ENCODE data around the gene ZIC1. TPM values are rescaled to one million over a fixed set of nuclear protein-coding genes. Genes with fewer than 3 reads are reported as not detected.

The ZIC1 gene
- total RNA-seq, 4 donors from 2014 or later: not detected

GRCh38 chr3:147364771-147365170, 44.4 kb upstream of the ZIC1 start:
- no peak for DNase-seq (ENCODE audit: low spot score in 2 of 2)
- Histone ChIP-seq H3K4me3 (no peak overlapping the region), H3K27ac (no peak overlapping the region), H3K36me3 (no peaks in the 10 kb centered on the region), H3K4me1 (peaks cover 0 to 8% (median 0%) of the 10 kb centered on the region in 4 donors), H3K9me3 (no peaks in the 10 kb centered on the region), H3K27me3 (peaks cover 0 to 99% of the 10 kb centered on the region in 2 donors)
- WGBS, 2 donors: 48 to 50% methylated on average over 1 of the region's 1 CpG
- TF ChIP-seq POLR2A (IDR thresholded peaks at IDR 0.05) (no peak), EP300 (IDR thresholded peaks at IDR 0.05) (no peak)

GRCh38 chr3:147365196-147366115, 43.7 kb upstream of the ZIC1 start:
- TF ChIP-seq POLR2A (IDR thresholded peaks at IDR 0.05) (no peak), EP300 (IDR thresholded peaks at IDR 0.05) (no peak), CTCF (IDR thresholded peaks at IDR 0.05) (no peak)
- H3K27me3 ChIP-seq: peaks cover 0 to 99% of the 10 kb centered on the region in 2 donors
- H3K27ac ChIP-seq: no peak overlapping the region
- DNase-seq (ENCODE audit: low spot score in 2 of 2): no peak
- H3K9me3 ChIP-seq: no peaks in the 10 kb centered on the region
- WGBS, 2 donors: 68 to 69% methylated on average over 6 of the region's 6 CpGs
- no peak overlapping the region for H3K4me3 ChIP-seq
- H3K36me3 ChIP-seq: no peaks in the 10 kb centered on the region
- H3K4me1 ChIP-seq: peaks cover 0 to 14% (median 2%) of the 10 kb centered on the region in 4 donors

GRCh38 chr3:147367676-147368075, 41.5 kb upstream of the ZIC1 start:
- no peak for DNase-seq (ENCODE audit: low spot score in 2 of 2)
- Histone ChIP-seq H3K27me3 (peaks cover 0 to 99% of the 10 kb centered on the region in 2 donors), H3K27ac (no peak overlapping the region), H3K4me3 (no peak overlapping the region), H3K9me3 (no peaks in the 10 kb centered on the region), H3K36me3 (no peaks in the 10 kb centered on the region), H3K4me1 (peaks cover 0 to 9% (median 3%) of the 10 kb centered on the region in 4 donors)
- WGBS, 2 donors: 14 to 25% methylated on average over 1 of the region's 1 CpG
- no peak for TF ChIP-seq POLR2A (IDR thresholded peaks at IDR 0.05)
- TF ChIP-seq EP300 (IDR thresholded peaks at IDR 0.05): no peak

- Histone ChIP-seq H3K4me3 (no peak overlapping the region), H3K4me1 (peaks cover 0 to 9% (median 3%) of the 10 kb centered on the region in 4 donors), H3K36me3 (no peaks in the 10 kb centered on the region), H3K27me3 (peaks cover 0 to 99% of the 10 kb centered on the region in 2 donors), H3K9me3 (no peaks in the 10 kb centered on the region), H3K27ac (no peak overlapping the region)
- TF ChIP-seq EP300 (IDR thresholded peaks at IDR 0.05) (no peak), CTCF (IDR thresholded peaks at IDR 0.05) (no peak), POLR2A (IDR thresholded peaks at IDR 0.05) (no peak)
- DNase-seq (ENCODE audit: low spot score in 2 of 2): no peak
- WGBS, 2 donors: 8 to 18% methylated on average over 2 of the region's 2 CpGs
Observed at GRCh38 chr3:147368151-147368550, 41.0 kb upstream of the ZIC1 start.

GRCh38 chr3:147368561-147369221, 40.5 kb upstream of the ZIC1 start:
- peaks cover 0 to 99% of the 10 kb centered on the region in 2 donors for H3K27me3 ChIP-seq
- 6 to 7% methylated on average over 16 of the region's 16 CpGs for WGBS, 2 donors
- no peak for DNase-seq (ENCODE audit: low spot score in 2 of 2)

More at GRCh38 chr3:147368561-147369221, 40.5 kb upstream of the ZIC1 start:
- Histone ChIP-seq H3K36me3 (no peaks in the 10 kb centered on the region), H3K4me1 (peaks cover 0 to 9% (median 3%) of the 10 kb centered on the region in 4 donors), H3K4me3 (no peak overlapping the region), H3K9me3 (peaks cover 0 to 3% (median 0%) of the 10 kb centered on the region in 4 donors), H3K27ac (no peak overlapping the region)
- no peak for TF ChIP-seq CTCF (IDR thresholded peaks at IDR 0.05)
- no peak for TF ChIP-seq POLR2A (IDR thresholded peaks at IDR 0.05)
- TF ChIP-seq EP300 (IDR thresholded peaks at IDR 0.05): no peak

Data from tibial nerve (tissue), 4 donors.